ENCODE measurements around the gene PARPBP.

GRCh38 chr12:102204025-102204424, 84.0 kb downstream of the PARPBP start:
- no peak for TF ChIP-seq EZH2 (IDR thresholded peaks at IDR 0.05; ENCODE audit: borderline replicate concordance)
- TF ChIP-seq, protein P1, sequence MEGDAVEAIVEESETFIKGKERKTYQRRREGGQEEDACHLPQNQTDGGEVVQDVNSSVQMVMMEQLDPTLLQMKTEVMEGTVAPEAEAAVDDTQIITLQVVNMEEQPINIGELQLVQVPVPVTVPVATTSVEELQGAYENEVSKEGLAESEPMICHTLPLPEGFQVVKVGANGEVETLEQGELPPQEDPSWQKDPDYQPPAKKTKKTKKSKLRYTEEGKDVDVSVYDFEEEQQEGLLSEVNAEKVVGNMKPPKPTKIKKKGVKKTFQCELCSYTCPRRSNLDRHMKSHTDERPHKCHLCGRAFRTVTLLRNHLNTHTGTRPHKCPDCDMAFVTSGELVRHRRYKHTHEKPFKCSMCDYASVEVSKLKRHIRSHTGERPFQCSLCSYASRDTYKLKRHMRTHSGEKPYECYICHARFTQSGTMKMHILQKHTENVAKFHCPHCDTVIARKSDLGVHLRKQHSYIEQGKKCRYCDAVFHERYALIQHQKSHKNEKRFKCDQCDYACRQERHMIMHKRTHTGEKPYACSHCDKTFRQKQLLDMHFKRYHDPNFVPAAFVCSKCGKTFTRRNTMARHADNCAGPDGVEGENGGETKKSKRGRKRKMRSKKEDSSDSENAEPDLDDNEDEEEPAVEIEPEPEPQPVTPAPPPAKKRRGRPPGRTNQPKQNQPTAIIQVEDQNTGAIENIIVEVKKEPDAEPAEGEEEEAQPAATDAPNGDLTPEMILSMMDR (IDR thresholded peaks at IDR 0.05; ENCODE audit: poor library complexity), result no peak

All from hepatocyte (in vitro differentiated cells).